K562 (cell line): ENCODE measurements around the gene AS3MT.

ENCODE experiments used
- CEBPB ChIP-seq: fragments of 450-650 bp; IDR thresholded peaks from 2 replicates; pipeline ENCODE4 v1.6.1; 2016; ENCODE audit warnings: missing genetic modification characterization, missing compliant biosample characterization
- DIDO1 ChIP-seq: fragments of 450-650 bp; IDR thresholded peaks from 2 replicates; pipeline ENCODE4 v1.6.1; 2016; ENCODE audit warnings: low read depth, missing biosample characterization, missing genetic modification characterization
- EP300 ChIP-seq: IDR thresholded peaks from 2 replicates; pipeline ENCODE4 v1.6.1; 2012; ENCODE audit warnings: low read length, improper control_type of control experiment
- EZH2 ChIP-seq: IDR thresholded peaks from 2 replicates; pipeline ENCODE4 v1.6.1; 2012; ENCODE audit warnings: low read depth, mild to moderate bottlenecking, inconsistent platforms, low read length, borderline replicate concordance
- KDM1A ChIP-seq, 2 experiments: fragments of 450-650 bp; IDR thresholded peaks; 2 replicates each; pipeline ENCODE4 v1.6.1; 2016; ENCODE audit warnings: mild to moderate bottlenecking in 2 of 2
- RAD21 ChIP-seq, 2 experiments: fragments of 250-450 bp in 1 of 2; fragments of 450-650 bp in 1 of 2; sonication (Bioruptor Pico) in 1 of 2; formaldehyde crosslinking in 1 of 2; IDR thresholded peaks in 1 of 2; conservative IDR thresholded peaks in 1 of 2; 2 replicates each; pipeline versions ENCODE4 v1.4.0 to v1.8.0; 2020 to 2022; ENCODE audit warnings: mild to moderate bottlenecking in 2 of 2, moderate library complexity in 1 of 2
- SP2 ChIP-seq: IDR thresholded peaks from 2 replicates; pipeline ENCODE4 v1.6.1; 2011; ENCODE audit warnings: mild to moderate bottlenecking, low read depth, low read length, moderate library complexity; ENCODE audit not compliant: poor library complexity, severe bottlenecking; ENCODE audit errors: extremely low read depth
- TAF1 ChIP-seq: IDR thresholded peaks from 2 replicates; pipeline ENCODE4 v1.6.1; 2011; ENCODE audit warnings: mild to moderate bottlenecking, low read length, moderate library complexity; ENCODE audit not compliant: insufficient read depth, control insufficient read depth, severe bottlenecking; ENCODE audit errors: extremely low read depth
- TF ChIP-seq, protein P1 (sequence below): sonication (generic); formaldehyde crosslinking; IDR thresholded peaks from 2 replicates; pipeline ENCODE4 v1.8.0; 2022; ENCODE audit warnings: mild to moderate bottlenecking, missing genetic modification reagents, borderline replicate concordance
- TF ChIP-seq, protein P2 (sequence below): sonication (generic); formaldehyde crosslinking; IDR thresholded peaks from 2 replicates; pipeline ENCODE4 v1.4.0; 2020; ENCODE audit warnings: mild to moderate bottlenecking, missing genetic modification reagents
- TF ChIP-seq, protein P3 (sequence below), 3 experiments: IDR thresholded peaks in 2 of 3; conservative IDR thresholded peaks in 1 of 3; 2 replicates each; pipeline ENCODE4 v1.5.1; 2011 to 2012; ENCODE audit warnings: low read length in 3 of 3, mild to moderate bottlenecking in 3 of 3, control low read depth in 2 of 3, improper control_type of control experiment in 1 of 3, inconsistent platforms in 1 of 3, low read depth in 1 of 3, mixed read lengths in 1 of 3, moderate library complexity in 1 of 3; ENCODE audit not compliant: insufficient read depth in 2 of 3

DNA sequence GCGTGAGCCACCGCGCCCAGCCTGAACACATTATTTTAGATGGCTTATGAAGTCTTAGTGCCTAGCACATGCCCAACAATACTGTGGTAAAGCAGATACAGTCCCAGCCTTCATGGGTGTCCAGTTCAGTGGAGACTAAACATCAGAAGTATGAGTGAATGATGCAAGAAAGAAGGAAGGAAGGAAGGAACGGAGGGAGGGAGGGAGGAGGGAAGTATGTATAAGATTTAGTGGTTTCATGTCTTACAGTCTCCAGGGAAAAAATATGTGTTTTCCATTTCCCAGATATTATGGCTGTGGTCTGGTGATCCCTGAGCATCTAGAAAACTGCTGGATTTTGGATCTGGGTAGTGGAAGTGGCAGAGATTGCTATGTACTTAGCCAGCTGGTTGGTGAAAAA lies 2.9 kb downstream of the AS3MT start:
- TF ChIP-seq, protein P1, sequence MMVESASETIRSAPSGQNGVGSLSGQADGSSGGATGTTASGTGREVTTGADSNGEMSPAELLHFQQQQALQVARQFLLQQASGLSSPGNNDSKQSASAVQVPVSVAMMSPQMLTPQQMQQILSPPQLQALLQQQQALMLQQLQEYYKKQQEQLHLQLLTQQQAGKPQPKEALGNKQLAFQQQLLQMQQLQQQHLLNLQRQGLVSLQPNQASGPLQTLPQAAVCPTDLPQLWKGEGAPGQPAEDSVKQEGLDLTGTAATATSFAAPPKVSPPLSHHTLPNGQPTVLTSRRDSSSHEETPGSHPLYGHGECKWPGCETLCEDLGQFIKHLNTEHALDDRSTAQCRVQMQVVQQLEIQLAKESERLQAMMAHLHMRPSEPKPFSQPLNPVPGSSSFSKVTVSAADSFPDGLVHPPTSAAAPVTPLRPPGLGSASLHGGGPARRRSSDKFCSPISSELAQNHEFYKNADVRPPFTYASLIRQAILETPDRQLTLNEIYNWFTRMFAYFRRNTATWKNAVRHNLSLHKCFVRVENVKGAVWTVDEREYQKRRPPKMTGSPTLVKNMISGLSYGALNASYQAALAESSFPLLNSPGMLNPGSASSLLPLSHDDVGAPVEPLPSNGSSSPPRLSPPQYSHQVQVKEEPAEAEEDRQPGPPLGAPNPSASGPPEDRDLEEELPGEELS (CRISPR knock-in tag) = no peak
- TF ChIP-seq KDM1A (IDR thresholded peaks at IDR 0.05) (no peak), SP2 (no peak), DIDO1 (tag) (no peak), RAD21 (CRISPR knock-in tag; conservative IDR thresholded peaks at IDR 0.05 in 1 of 2, IDR thresholded peaks at IDR 0.05 in 1 of 2) (no peak), EZH2 (no peak), CEBPB (tag) (no peak), EP300 (no peak), TAF1 (no peak)
- TF ChIP-seq, protein P2, sequence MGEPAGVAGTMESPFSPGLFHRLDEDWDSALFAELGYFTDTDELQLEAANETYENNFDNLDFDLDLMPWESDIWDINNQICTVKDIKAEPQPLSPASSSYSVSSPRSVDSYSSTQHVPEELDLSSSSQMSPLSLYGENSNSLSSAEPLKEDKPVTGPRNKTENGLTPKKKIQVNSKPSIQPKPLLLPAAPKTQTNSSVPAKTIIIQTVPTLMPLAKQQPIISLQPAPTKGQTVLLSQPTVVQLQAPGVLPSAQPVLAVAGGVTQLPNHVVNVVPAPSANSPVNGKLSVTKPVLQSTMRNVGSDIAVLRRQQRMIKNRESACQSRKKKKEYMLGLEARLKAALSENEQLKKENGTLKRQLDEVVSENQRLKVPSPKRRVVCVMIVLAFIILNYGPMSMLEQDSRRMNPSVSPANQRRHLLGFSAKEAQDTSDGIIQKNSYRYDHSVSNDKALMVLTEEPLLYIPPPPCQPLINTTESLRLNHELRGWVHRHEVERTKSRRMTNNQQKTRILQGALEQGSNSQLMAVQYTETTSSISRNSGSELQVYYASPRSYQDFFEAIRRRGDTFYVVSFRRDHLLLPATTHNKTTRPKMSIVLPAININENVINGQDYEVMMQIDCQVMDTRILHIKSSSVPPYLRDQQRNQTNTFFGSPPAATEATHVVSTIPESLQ (CRISPR knock-in tag) = no peak
- TF ChIP-seq, protein P3, sequence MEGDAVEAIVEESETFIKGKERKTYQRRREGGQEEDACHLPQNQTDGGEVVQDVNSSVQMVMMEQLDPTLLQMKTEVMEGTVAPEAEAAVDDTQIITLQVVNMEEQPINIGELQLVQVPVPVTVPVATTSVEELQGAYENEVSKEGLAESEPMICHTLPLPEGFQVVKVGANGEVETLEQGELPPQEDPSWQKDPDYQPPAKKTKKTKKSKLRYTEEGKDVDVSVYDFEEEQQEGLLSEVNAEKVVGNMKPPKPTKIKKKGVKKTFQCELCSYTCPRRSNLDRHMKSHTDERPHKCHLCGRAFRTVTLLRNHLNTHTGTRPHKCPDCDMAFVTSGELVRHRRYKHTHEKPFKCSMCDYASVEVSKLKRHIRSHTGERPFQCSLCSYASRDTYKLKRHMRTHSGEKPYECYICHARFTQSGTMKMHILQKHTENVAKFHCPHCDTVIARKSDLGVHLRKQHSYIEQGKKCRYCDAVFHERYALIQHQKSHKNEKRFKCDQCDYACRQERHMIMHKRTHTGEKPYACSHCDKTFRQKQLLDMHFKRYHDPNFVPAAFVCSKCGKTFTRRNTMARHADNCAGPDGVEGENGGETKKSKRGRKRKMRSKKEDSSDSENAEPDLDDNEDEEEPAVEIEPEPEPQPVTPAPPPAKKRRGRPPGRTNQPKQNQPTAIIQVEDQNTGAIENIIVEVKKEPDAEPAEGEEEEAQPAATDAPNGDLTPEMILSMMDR (IDR thresholded peaks at IDR 0.05 in 2 of 3, conservative IDR thresholded peaks at IDR 0.05 in 1 of 3; ENCODE audit: insufficient read depth in 2 of 3, low read depth in 1 of 3, low read length in 3 of 3) = no peak
